ENCODE measurements around the gene PODNL1. TPM values are rescaled to one million over a fixed set of nuclear protein-coding genes. Genes with fewer than 3 reads are reported as not detected.

Gene PODNL1
- total RNA-seq, 1 experiment from 2014 or later: 1.1 TPM

DNA sequence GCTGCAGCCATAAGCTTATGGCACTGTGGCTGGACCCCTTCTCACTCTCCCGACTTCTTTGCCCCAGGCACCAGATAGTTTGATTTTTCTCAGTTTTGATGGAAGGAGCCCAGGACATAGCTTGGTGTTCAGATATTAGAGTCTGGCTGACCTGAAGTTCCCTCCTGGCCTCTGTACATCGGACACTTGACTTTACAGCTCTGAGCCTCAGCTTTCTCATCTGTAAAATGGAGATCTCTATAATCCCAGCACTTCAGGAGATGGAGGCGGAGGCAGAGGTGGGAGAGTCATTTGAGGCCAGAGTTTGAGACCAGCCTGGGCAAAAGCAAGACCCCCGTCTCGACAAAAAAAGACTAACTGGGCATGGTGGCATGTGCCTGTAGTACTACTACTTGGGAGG, 31.3 kb downstream of the PODNL1 start (continued):
- TF ChIP-seq ARID4B (CRISPR knock-in tag; IDR thresholded peaks at IDR 0.05; ENCODE audit: borderline replicate concordance) (no peak), IRF1 (CRISPR knock-in tag; IDR thresholded peaks at IDR 0.05) (no peak), OVOL2 (CRISPR knock-in tag; IDR thresholded peaks at IDR 0.05; ENCODE audit: borderline replicate concordance) (no peak)
- TF ChIP-seq, protein P1, sequence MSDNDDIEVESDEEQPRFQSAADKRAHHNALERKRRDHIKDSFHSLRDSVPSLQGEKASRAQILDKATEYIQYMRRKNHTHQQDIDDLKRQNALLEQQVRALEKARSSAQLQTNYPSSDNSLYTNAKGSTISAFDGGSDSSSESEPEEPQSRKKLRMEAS (CRISPR knock-in tag; IDR thresholded peaks at IDR 0.05): no peak

GRCh38 chr19:13906521-13906904, 31.7 kb downstream of the PODNL1 start:
- POLR2A ChIA-PET: no interaction called here
- ATAC-seq (peak; percentile 9), DNase-seq (ENCODE audit: low spot score) (no peak)
- Mint-ChIP-seq H3K4me1 (peaks cover 9% of the 10 kb centered on the region), H3K27ac (peak overlapping the region; percentile 27), H3K36me3 (peaks cover 13% of the 10 kb centered on the region), H3K27me3 (ENCODE audit: low read depth) (peaks cover 20% of the 10 kb centered on the region), H3K9me3 (no peaks in the 10 kb centered on the region), H3K4me3 (peak overlapping the region; percentile 82)
- CTCF ChIA-PET: interaction anchor here (0.7 to 1.5 kb wide), 11 partner anchors 12 to 165 kb away, joined by 3 to 8 read pairs (median 4); partner anchors contain the start of genes DCAF15, IL27RA and MISP3
- peak; percentile 55; the same call in 1 of the 2 replicates for TF ChIP-seq GABPB1 (CRISPR knock-in tag; IDR thresholded peaks at IDR 0.05)
- TF ChIP-seq MLX (CRISPR knock-in tag; IDR thresholded peaks at IDR 0.05): no peak
- TF ChIP-seq, protein P2, sequence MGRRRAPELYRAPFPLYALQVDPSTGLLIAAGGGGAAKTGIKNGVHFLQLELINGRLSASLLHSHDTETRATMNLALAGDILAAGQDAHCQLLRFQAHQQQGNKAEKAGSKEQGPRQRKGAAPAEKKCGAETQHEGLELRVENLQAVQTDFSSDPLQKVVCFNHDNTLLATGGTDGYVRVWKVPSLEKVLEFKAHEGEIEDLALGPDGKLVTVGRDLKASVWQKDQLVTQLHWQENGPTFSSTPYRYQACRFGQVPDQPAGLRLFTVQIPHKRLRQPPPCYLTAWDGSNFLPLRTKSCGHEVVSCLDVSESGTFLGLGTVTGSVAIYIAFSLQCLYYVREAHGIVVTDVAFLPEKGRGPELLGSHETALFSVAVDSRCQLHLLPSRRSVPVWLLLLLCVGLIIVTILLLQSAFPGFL (CRISPR knock-in tag; IDR thresholded peaks at IDR 0.05; ENCODE audit: borderline replicate concordance): no peak

- CTCF ChIA-PET: interaction anchor here (0.6 to 1.5 kb wide), 12 partner anchors 12 to 711 kb away, joined by 3 to 8 read pairs (median 5); partner anchors contain the start of genes DCAF15, IL27RA and MISP3
- H3K4me1 Mint-ChIP-seq: peaks cover 9% of the 10 kb centered on the region
- POLR2A ChIA-PET: no interaction called here
- H3K4me3 Mint-ChIP-seq: peak within 1 kb of the TSS; percentile 82
- no peaks in the 10 kb centered on the region for H3K9me3 Mint-ChIP-seq
- peaks cover 12% of the 10 kb centered on the region for H3K36me3 Mint-ChIP-seq
- H3K27ac Mint-ChIP-seq: peak within 1 kb of the TSS; percentile 27
- DNase-seq (ENCODE audit: low spot score): peak; percentile 96
- H3K27me3 Mint-ChIP-seq (ENCODE audit: low read depth): peaks cover 20% of the 10 kb centered on the region
- ATAC-seq: peak; percentile 98
- TF ChIP-seq MLX (CRISPR knock-in tag; IDR thresholded peaks at IDR 0.05): peak; percentile 77; the same call in 1 of the 2 replicates
- peak; percentile 70 for TF ChIP-seq GABPB1 (CRISPR knock-in tag; IDR thresholded peaks at IDR 0.05)
- no peak for TF ChIP-seq SOX15 (CRISPR knock-in tag; IDR thresholded peaks at IDR 0.05)
- TF ChIP-seq FOXJ3 (CRISPR knock-in tag; IDR thresholded peaks at IDR 0.05; ENCODE audit: borderline replicate concordance): no peak
- TF ChIP-seq E2F4 (CRISPR knock-in tag; IDR thresholded peaks at IDR 0.05; ENCODE audit: borderline replicate concordance, low read depth): peak; percentile 97
- peak; percentile 95 for TF ChIP-seq TP53 (CRISPR knock-in tag; IDR thresholded peaks at IDR 0.05)
- no peak for TF ChIP-seq GRHL2 (CRISPR knock-in tag; IDR thresholded peaks at IDR 0.05; ENCODE audit: insufficient replicate concordance, severe bottlenecking)
- peak; percentile 96 for TF ChIP-seq SP1 (CRISPR knock-in tag; conservative IDR thresholded peaks at IDR 0.05)
- TF ChIP-seq, protein P3, sequence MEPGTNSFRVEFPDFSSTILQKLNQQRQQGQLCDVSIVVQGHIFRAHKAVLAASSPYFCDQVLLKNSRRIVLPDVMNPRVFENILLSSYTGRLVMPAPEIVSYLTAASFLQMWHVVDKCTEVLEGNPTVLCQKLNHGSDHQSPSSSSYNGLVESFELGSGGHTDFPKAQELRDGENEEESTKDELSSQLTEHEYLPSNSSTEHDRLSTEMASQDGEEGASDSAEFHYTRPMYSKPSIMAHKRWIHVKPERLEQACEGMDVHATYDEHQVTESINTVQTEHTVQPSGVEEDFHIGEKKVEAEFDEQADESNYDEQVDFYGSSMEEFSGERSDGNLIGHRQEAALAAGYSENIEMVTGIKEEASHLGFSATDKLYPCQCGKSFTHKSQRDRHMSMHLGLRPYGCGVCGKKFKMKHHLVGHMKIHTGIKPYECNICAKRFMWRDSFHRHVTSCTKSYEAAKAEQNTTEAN (CRISPR knock-in tag; IDR thresholded peaks at IDR 0.05): peak; percentile 71; the same call in 1 of the 2 replicates
- TF ChIP-seq, protein P4, sequence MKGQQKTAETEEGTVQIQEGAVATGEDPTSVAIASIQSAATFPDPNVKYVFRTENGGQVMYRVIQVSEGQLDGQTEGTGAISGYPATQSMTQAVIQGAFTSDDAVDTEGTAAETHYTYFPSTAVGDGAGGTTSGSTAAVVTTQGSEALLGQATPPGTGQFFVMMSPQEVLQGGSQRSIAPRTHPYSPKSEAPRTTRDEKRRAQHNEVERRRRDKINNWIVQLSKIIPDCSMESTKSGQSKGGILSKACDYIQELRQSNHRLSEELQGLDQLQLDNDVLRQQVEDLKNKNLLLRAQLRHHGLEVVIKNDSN (CRISPR knock-in tag; IDR thresholded peaks at IDR 0.05): peak; percentile 80
- TF ChIP-seq ZNF232 (CRISPR knock-in tag; IDR thresholded peaks at IDR 0.05): peak; percentile 83; the same call in 1 of the 2 replicates
- TF ChIP-seq OVOL2 (CRISPR knock-in tag; IDR thresholded peaks at IDR 0.05; ENCODE audit: borderline replicate concordance): no peak
- peak; percentile 96 for TF ChIP-seq TEAD1 (CRISPR knock-in tag; IDR thresholded peaks at IDR 0.05)
Measured at GRCh38 chr19:13905634-13906520, 32.3 kb downstream of the PODNL1 start, which contains the start of the genes BRME1 and CC2D1A. TSS of gene BRME1 (minus strand) at chr19:13906117. CDS start at chr19:13904892, 1,225 bp downstream. TSS of gene CC2D1A (plus strand) at chr19:13906201. CDS start at chr19:13906442, 241 bp downstream.
